ENCODE data around the gene HBA2.

GRCh38 chr16:146646-147045 is 26.0 kb upstream of the HBA2 start:
- TF ChIP-seq ZFP3 (CRISPR knock-in tag; IDR thresholded peaks at IDR 0.05): no peak
- no peak for TF ChIP-seq GLIS3 (CRISPR knock-in tag; IDR thresholded peaks at IDR 0.05)

Measured in SK-N-SH treated with all-trans-retinoic acid at 6 μM for 48 hours (cell line).